CD4-positive, alpha-beta T cell (primary cell): Measurements from ENCODE around the gene TPRKB. TPM values are rescaled to one million over a fixed set of nuclear protein-coding genes. Genes with fewer than 3 reads are reported as not detected.
"Not testable (repeated sequence)": the region's sequence is repeated elsewhere in the genome, so short reads cannot be mapped to it uniquely, and the experiment has no call there.

Experiments used
- ATAC-seq: fragments of 200-7000 bp; cut with Tn5 transposase; one replicate; pipeline ENCODE4 v1.10.0; 2022; ENCODE audit warnings: mild to moderate bottlenecking; ENCODE audit not compliant: poor library complexity
- CTCF ChIA-PET: fragments of 350-600 bp; sonication (Branson Sonifier 250); formaldehyde crosslinking; loops from one replicate; lab custom pipeline; 2021; ENCODE audit warnings: antibody characterized with exemption, inconsistent platforms; lab: Charles Lee
- POLR2A ChIA-PET: fragments of 350-600 bp; sonication (Branson Sonifier 250); formaldehyde crosslinking; loops from one replicate; lab custom pipeline; 2021; ENCODE audit warnings: antibody characterized with exemption, inconsistent platforms; lab: Charles Lee
- DNase-seq, 14 experiments: peaks; one replicate each; pipeline ENCODE4 v3.0.0-alpha.2; 2013 to 2020; ENCODE audit warnings: mixed read lengths in 2 of 14
- H3K27ac ChIP-seq, 2 donors: one replicate each; pipeline versions ENCODE4 v1.5.1 to v1.7.0; 2013; ENCODE audit warnings: low read length in 2 of 2, low read depth in 1 of 2, mild to moderate bottlenecking in 1 of 2
- H3K27me3 ChIP-seq, 2 experiments: 1 replicate in 1 of 2; 2 replicates in 1 of 2; pipeline versions ENCODE4 v1.6.1 to v1.7.0; 2013; ENCODE audit warnings: low read length in 2 of 2, control low read depth in 1 of 2, mild to moderate bottlenecking in 1 of 2, moderate library complexity in 1 of 2; ENCODE audit not compliant: insufficient read depth in 2 of 2, control insufficient read depth in 1 of 2
- H3K36me3 ChIP-seq: one replicate; pipeline ENCODE4 v1.6.1; 2013; ENCODE audit warnings: low read length, control low read depth; ENCODE audit not compliant: insufficient read depth
- H3K4me1 ChIP-seq: one replicate; pipeline ENCODE4 v1.6.1; 2013; ENCODE audit warnings: low read length, control low read depth; ENCODE audit not compliant: insufficient read depth
- H3K4me3 ChIP-seq: one replicate; pipeline ENCODE4 v1.5.1; 2013; ENCODE audit warnings: mild to moderate bottlenecking, low read length, moderate library complexity
- H3K9me3 ChIP-seq, 2 experiments: 1 replicate in 1 of 2; 2 replicates in 1 of 2; pipeline versions ENCODE4 v1.6.1 to v1.7.0; 2013; ENCODE audit warnings: low read length in 2 of 2, mild to moderate bottlenecking in 2 of 2, control low read depth in 1 of 2, moderate library complexity in 1 of 2; ENCODE audit not compliant: control insufficient read depth in 1 of 2, insufficient read depth in 1 of 2
- H3K27ac Mint-ChIP-seq: one replicate; pipeline ENCODE4 v1.8.0; 2020; ENCODE audit warnings: mixed read lengths
- H3K27me3 Mint-ChIP-seq: one replicate; pipeline ENCODE4 v1.8.0; 2021; ENCODE audit warnings: mixed read lengths
- H3K36me3 Mint-ChIP-seq: one replicate; pipeline ENCODE4 v1.8.0; 2021; ENCODE audit warnings: low read depth, mixed read lengths
- H3K4me1 Mint-ChIP-seq: one replicate; pipeline ENCODE4 v1.8.0; 2021; ENCODE audit warnings: low read depth, mixed read lengths
- H3K4me3 Mint-ChIP-seq: one replicate; pipeline ENCODE4 v1.8.0; 2020; ENCODE audit warnings: mild to moderate bottlenecking, mixed read lengths
- H3K9me3 Mint-ChIP-seq: one replicate; pipeline ENCODE4 v1.8.0; 2020; ENCODE audit warnings: mixed read lengths
- intact Hi-C, 2 experiments: fragments of 100-400 bp; cut with DNase I in 1 of 2; cut with micrococcal nuclease in 1 of 2; formaldehyde crosslinking; loops; one replicate each; pipeline versions ENCODE4 v1.15.1 to v1.9.0; 2023 to 2025; cut with DNase I, micrococcal nuclease
- total RNA-seq, 174 experiments: library from RNA in 2 of 174; stranded (reverse) in 2 of 174; gene quantifications; one replicate each; pipeline ENCODE4 v1.2.3 and lab custom pipeline; 2021 to 2026
- TF ChIP-seq, protein P1 (sequence below): fragments of 200-600 bp; IDR thresholded peaks from one replicate; pipeline ENCODE4 v1.8.0; 2022; ENCODE audit warnings: antibody characterized with exemption, mild to moderate bottlenecking

Gene TPRKB
- total RNA-seq, 2 experiments from 2014 or later: 16.1 to 18.2 TPM

DNA sequence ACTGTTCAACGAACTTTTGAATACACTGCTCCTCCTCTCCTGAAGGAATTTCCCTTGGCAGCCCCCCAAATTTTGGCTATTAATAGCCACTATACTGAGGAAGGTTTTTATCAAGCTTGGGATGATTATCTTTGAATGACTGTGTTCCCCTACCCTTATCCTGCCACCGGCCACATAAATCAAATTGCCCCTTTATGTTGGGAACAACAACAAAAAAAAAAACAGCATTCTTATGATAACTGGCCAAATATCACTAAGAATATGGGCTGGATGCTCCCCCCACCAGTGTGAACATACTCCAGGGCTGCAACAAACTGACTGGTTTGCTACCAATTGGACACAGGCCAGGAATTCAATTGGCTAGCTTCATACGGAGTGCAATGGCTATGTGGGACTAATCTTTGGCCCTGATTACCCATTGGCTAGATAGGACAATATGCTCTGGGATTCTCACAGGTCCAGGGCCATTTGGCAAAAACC is 22.2 kb upstream of the TPRKB start:
- H3K4me1 ChIP-seq: no peaks in the 10 kb centered on the region
- TF ChIP-seq, protein P1, sequence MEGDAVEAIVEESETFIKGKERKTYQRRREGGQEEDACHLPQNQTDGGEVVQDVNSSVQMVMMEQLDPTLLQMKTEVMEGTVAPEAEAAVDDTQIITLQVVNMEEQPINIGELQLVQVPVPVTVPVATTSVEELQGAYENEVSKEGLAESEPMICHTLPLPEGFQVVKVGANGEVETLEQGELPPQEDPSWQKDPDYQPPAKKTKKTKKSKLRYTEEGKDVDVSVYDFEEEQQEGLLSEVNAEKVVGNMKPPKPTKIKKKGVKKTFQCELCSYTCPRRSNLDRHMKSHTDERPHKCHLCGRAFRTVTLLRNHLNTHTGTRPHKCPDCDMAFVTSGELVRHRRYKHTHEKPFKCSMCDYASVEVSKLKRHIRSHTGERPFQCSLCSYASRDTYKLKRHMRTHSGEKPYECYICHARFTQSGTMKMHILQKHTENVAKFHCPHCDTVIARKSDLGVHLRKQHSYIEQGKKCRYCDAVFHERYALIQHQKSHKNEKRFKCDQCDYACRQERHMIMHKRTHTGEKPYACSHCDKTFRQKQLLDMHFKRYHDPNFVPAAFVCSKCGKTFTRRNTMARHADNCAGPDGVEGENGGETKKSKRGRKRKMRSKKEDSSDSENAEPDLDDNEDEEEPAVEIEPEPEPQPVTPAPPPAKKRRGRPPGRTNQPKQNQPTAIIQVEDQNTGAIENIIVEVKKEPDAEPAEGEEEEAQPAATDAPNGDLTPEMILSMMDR: no peak
- no peak overlapping the region for H3K4me3 ChIP-seq
- Mint-ChIP-seq H3K27me3 (no peaks in the 10 kb centered on the region), H3K27ac (no peak overlapping the region), H3K4me3 (no peak overlapping the region), H3K4me1 (no peaks in the 10 kb centered on the region), H3K36me3 (peaks cover 89% of the 10 kb centered on the region), H3K9me3 (no peaks in the 10 kb centered on the region)
- no peaks in the 10 kb centered on the region for H3K27me3 ChIP-seq
- H3K36me3 ChIP-seq: peaks cover 74% of the 10 kb centered on the region
- ChIA-PET POLR2A (no interaction called here), CTCF (no interaction called here)
- intact Hi-C loops: no loop called here
- DNase-seq (no peak), ATAC-seq (no peak)
- peaks cover 0 to 2% of the 10 kb centered on the region in 2 experiments for H3K9me3 ChIP-seq
- no peak overlapping the region for H3K27ac ChIP-seq

DNA sequence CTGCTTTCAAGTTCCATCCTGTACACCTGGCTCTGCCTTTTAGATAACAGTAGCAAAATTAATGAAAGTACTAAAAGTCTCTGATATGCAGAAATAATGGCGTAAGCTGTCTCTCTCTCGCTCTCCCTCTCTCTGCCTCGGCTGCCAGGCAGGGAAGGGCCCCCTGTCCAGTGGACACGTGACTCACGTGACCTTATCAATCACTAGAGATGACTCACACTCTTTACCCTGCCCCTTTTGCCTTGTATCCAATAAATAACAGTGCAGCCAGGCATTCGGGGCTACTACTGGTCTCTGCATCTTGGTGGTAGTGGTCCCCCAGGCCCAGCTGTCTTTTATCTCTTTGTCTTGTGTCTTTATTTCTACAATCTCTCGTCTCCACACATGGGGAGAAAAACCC is 17.2 kb upstream of the TPRKB start:
- intact Hi-C loops, POLR2A ChIA-PET: not testable (repeated sequence)

DNA sequence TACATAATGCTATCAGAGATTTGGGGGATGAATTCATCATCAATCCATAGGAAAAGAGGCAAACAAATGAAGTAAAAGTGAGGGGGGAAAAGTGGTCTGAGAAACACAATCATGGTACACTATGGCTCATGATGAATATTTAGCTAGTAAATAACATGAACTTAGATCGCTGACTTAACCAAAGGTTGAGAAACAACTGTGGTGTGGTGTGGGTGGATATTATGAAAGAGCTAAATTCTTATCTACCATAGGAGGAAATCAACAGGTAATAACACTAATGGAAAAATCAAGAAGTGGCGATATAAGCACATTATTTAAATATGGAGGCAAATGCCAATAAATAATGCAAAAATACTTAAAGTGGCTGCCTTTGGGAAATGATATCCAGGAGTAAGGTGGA is 12.2 kb upstream of the TPRKB start:
- no peaks in the 10 kb centered on the region for H3K27me3 ChIP-seq
- CTCF ChIA-PET: no interaction called here
- no peak overlapping the region for H3K27ac Mint-ChIP-seq
- H3K4me1 Mint-ChIP-seq: no peaks in the 10 kb centered on the region
- peaks cover 0 to 4% of the 10 kb centered on the region in 2 experiments for H3K9me3 ChIP-seq
- no peak overlapping the region for H3K4me3 ChIP-seq
- TF ChIP-seq, protein P1: no peak
- H3K4me3 Mint-ChIP-seq: no peak overlapping the region
- DNase-seq (no peak), ATAC-seq (no peak)
- H3K36me3 ChIP-seq: peaks cover 54% of the 10 kb centered on the region
- no peak overlapping the region for H3K27ac ChIP-seq
- no peaks in the 10 kb centered on the region for H3K27me3 Mint-ChIP-seq
- H3K4me1 ChIP-seq: no peaks in the 10 kb centered on the region
- POLR2A ChIA-PET: no interaction called here
- intact Hi-C loops: no loop called here
- no peaks in the 10 kb centered on the region for H3K9me3 Mint-ChIP-seq
- H3K36me3 Mint-ChIP-seq: peaks cover 87% of the 10 kb centered on the region

More for the DNA sequence above, 17.2 kb upstream of the TPRKB start:
- H3K27me3 Mint-ChIP-seq, H3K4me3 Mint-ChIP-seq, DNase-seq, H3K4me3 ChIP-seq, ATAC-seq, H3K9me3 Mint-ChIP-seq, H3K27ac Mint-ChIP-seq, H3K27me3 ChIP-seq, H3K4me1 ChIP-seq, H3K4me1 Mint-ChIP-seq, H3K27ac ChIP-seq, CTCF ChIA-PET, H3K9me3 ChIP-seq: not testable (repeated sequence)
- peaks cover 87% of the 10 kb centered on the region for H3K36me3 Mint-ChIP-seq
- H3K36me3 ChIP-seq: peaks cover 65% of the 10 kb centered on the region

DNA sequence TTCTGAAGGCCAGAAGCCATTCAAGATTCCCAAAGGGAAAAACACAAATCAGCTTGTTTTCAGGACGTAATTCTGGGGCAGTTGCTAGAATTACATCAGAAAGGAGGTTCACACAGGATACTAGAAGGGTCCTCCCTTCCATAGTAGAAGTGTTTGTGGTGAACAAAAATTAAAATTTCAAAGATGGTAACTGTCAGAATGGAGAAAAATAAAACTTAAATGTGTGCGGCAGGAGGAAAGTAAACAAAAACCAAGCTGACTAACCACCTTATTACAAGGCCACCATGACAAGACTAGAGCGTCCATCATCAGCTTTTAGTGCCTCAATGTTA is 9.7 kb upstream of the TPRKB start:
- H3K36me3 Mint-ChIP-seq: peaks cover 75% of the 10 kb centered on the region
- Histone ChIP-seq H3K27ac (no peak overlapping the region), H3K4me3 (no peak overlapping the region), H3K27me3 (no peaks in the 10 kb centered on the region), H3K4me1 (no peaks in the 10 kb centered on the region), H3K36me3 (peaks cover 48% of the 10 kb centered on the region), H3K9me3 (no peaks in the 10 kb centered on the region)
- H3K4me1 Mint-ChIP-seq: no peaks in the 10 kb centered on the region
- H3K4me3 Mint-ChIP-seq: no peak overlapping the region
- intact Hi-C loops: no loop called here
- ATAC-seq: no peak
- TF ChIP-seq, protein P1: no peak
- POLR2A ChIA-PET: interaction anchor here (1.2 kb wide), 1 partner anchor 10 kb away, joined by 3 read pairs; the partner anchor contains the start of gene TPRKB
- CTCF ChIA-PET: no interaction called here
- no peaks in the 10 kb centered on the region for H3K27me3 Mint-ChIP-seq
- H3K9me3 Mint-ChIP-seq: no peaks in the 10 kb centered on the region
- no peak overlapping the region for H3K27ac Mint-ChIP-seq
- no peak for DNase-seq
